ENCODE results near the gene XPO4.
"Not testable (repeated sequence)": the region's sequence is repeated elsewhere in the genome, so short reads cannot be mapped to it uniquely, and the experiment has no call there.

The XPO4 gene

DNA sequence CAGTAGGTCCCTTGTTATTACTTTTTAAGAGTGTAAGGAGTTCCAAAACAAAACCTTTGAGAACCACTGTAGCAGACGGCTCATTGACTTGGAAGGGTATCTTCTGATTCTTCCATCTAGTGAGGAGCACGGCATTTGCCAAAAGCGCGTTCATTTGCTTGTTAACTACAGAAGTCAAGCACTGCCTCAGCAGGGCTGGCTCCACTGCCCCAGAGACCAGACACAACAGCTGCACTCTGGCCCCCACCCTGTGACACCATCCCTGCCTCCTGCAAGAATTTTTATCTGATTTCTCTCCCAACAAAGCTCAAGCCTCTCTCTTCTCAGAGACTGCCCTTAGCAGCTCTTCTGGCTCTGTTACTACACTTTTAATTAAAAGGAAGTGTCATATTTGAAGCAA, 20.7 kb upstream of the XPO4 start:
- no peak overlapping the region for H3K27ac ChIP-seq (ENCODE audit: low read length)
- H3K4me3 ChIP-seq (ENCODE audit: low read depth in 1 of 2, low read length in 2 of 2) = no peak overlapping the region
- H3K9me3 ChIP-seq (ENCODE audit: control insufficient read depth in 1 of 2, low read length in 2 of 2) = no peaks in the 10 kb centered on the region
- no peaks in the 10 kb centered on the region for H3K36me3 ChIP-seq (ENCODE audit: control insufficient read depth in 1 of 2, insufficient read depth in 2 of 2, low read length in 2 of 2)
- no peaks in the 10 kb centered on the region for H3K4me1 ChIP-seq (ENCODE audit: control insufficient read depth in 1 of 2, insufficient read depth in 2 of 2, low read length in 2 of 2)
- H3K27me3 ChIP-seq (ENCODE audit: low read depth, low read length) = no peaks in the 10 kb centered on the region

DNA sequence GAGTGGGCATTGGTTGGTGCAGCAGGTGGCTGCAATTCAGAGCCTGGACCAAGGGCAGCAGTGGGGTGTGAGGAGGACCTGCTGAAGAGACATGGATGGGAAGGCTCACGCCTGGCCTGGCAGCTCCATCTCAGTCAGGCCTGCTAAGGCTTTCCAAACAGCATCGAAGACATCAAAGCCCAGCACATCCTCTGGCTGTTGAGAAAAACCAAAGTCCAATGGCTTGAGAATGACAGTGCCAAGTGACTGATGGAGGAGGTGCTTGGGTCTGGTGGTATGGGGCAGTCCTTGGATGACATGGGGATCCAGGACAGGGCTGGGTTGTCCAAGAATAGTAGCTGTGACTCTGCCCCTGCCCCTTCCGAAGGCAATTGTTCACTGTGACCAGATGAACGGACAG, 19.0 kb upstream of the XPO4 start:
- no peak overlapping the region for H3K27ac ChIP-seq (ENCODE audit: low read length)
- H3K4me1 ChIP-seq (ENCODE audit: control insufficient read depth in 1 of 2, insufficient read depth in 2 of 2, low read length in 2 of 2) = no peaks in the 10 kb centered on the region
- H3K36me3 ChIP-seq (ENCODE audit: control insufficient read depth in 1 of 2, insufficient read depth in 2 of 2, low read length in 2 of 2) = no peaks in the 10 kb centered on the region
- no peak overlapping the region for H3K4me3 ChIP-seq (ENCODE audit: low read depth in 1 of 2, low read length in 2 of 2)
- no peaks in the 10 kb centered on the region for H3K27me3 ChIP-seq (ENCODE audit: low read depth, low read length)
- H3K9me3 ChIP-seq (ENCODE audit: control insufficient read depth in 1 of 2, low read length in 2 of 2) = no peaks in the 10 kb centered on the region

DNA sequence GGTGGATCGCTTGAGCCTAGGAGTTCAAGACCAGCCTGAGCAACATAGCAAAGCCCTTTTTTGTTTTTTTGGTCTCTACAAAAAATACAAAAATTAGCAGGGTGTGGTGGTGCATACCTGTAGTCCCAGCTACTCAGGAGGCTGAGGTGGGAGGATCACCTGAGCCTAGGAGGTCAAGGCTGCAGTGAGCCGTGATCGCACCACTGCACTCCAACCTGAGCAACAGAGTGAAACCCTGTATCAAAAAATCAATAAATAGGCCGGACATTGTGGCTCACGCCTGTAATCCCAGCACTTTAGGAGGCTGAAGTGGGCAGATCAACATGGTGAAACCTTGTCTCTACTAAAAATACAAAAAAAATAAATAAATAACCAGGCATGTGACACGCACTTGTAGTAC, 13.1 kb upstream of the XPO4 start:
- H3K27ac ChIP-seq (ENCODE audit: low read length); H3K36me3 ChIP-seq (ENCODE audit: control insufficient read depth in 1 of 2, insufficient read depth in 2 of 2, low read length in 2 of 2); H3K9me3 ChIP-seq (ENCODE audit: control insufficient read depth in 1 of 2, low read length in 2 of 2); H3K27me3 ChIP-seq (ENCODE audit: low read depth, low read length); H3K4me3 ChIP-seq (ENCODE audit: low read depth in 1 of 2, low read length in 2 of 2); H3K4me1 ChIP-seq (ENCODE audit: control insufficient read depth in 1 of 2, insufficient read depth in 2 of 2, low read length in 2 of 2): not testable (repeated sequence)

DNA sequence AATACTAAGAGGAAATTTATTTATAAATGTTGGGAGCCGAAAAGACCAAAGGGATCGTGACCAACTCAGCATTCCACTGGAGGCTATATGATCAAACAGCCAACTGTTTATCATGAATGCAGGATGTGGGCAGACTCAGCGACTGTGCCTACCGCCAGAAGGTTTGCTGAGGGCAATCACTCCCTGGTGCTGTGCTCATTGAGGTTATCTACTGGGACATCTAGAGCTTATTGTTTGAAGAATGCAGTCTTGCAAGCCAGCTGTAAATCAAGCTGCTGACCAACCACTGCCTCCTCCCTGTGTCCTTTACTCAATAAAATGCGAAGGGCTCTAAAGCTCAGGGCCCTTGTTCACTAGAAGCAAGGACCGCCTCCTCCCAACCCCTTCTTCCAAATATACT, 8.5 kb upstream of the XPO4 start:
- no peaks in the 10 kb centered on the region for H3K4me1 ChIP-seq (ENCODE audit: control insufficient read depth in 1 of 2, insufficient read depth in 2 of 2, low read length in 2 of 2)
- H3K27ac ChIP-seq (ENCODE audit: low read length) = no peak overlapping the region
- no peaks in the 10 kb centered on the region for H3K27me3 ChIP-seq (ENCODE audit: low read depth, low read length)
- H3K4me3 ChIP-seq (ENCODE audit: low read depth in 1 of 2, low read length in 2 of 2) = no peak overlapping the region
- H3K36me3 ChIP-seq (ENCODE audit: control insufficient read depth in 1 of 2, insufficient read depth in 2 of 2, low read length in 2 of 2) = no peaks in the 10 kb centered on the region
- no peaks in the 10 kb centered on the region for H3K9me3 ChIP-seq (ENCODE audit: control insufficient read depth in 1 of 2, low read length in 2 of 2)

DNA sequence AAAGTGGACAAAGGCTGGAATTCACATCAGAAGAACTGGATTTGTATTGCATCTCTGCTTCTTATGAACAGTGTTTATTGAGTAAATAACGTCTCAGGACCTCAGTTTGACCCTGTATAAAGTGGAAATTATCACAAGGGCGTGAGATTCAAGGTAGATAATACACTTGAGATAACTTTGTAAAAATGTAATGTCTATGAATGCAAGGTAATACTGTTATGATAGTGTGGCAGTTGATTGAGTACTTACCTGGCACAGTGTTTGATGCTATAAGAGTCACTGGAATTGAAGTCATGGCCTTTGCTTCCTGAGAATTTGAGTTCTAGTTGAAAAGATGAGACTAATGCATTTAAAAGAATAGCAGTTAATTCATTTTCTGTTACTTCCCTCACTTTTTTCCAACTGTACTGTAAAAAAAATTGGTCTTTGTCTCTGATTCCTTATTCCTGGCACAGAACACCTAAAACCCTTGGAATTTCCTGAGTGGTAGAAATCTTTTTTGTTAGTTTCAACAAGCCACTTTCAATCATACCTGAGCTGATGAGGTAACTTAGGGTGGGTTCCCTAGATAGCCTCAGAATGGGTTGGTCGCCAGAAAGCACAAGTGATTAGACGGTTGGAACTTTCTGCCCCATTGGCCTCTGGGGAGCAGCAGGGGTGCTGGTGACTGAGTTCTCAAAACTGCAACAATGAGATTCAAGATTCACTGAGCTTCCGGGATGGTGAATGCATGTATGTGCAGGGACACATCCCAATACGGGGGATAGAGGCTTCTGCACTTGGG, 6.4 kb upstream of the XPO4 start:
- H3K4me3 ChIP-seq (ENCODE audit: low read depth in 1 of 2, low read length in 2 of 2) = no peak overlapping the region
- no peaks in the 10 kb centered on the region for H3K27me3 ChIP-seq (ENCODE audit: low read depth, low read length)
- no peaks in the 10 kb centered on the region for H3K9me3 ChIP-seq (ENCODE audit: control insufficient read depth in 1 of 2, low read length in 2 of 2)
- no peaks in the 10 kb centered on the region for H3K4me1 ChIP-seq (ENCODE audit: control insufficient read depth in 1 of 2, insufficient read depth in 2 of 2, low read length in 2 of 2)
- H3K36me3 ChIP-seq (ENCODE audit: control insufficient read depth in 1 of 2, insufficient read depth in 2 of 2, low read length in 2 of 2) = no peaks in the 10 kb centered on the region
- no peak overlapping the region for H3K27ac ChIP-seq (ENCODE audit: low read length)

DNA sequence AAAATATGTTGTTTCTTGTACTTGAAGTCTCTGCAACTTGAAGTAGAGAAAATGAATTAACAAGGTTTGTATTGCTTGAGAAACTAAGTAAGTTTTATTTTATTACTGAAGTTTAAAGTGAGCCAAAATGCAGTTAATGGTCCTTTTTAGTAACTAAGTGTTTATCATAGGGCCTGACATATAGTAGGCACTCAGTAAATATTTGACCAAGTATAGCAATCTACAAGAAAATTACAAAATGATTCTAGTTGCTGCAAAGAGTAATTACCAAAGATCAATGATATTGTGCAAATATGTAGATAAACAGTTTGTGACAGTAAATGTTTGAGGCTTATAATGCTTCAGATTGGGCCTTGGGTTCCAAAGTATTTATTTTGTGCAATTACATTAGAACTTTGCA, 2.4 kb upstream of the XPO4 start:
- H3K4me3 ChIP-seq (ENCODE audit: low read depth in 1 of 2, low read length in 2 of 2) = no peak overlapping the region
- H3K27me3 ChIP-seq (ENCODE audit: low read depth, low read length) = no peaks in the 10 kb centered on the region
- H3K9me3 ChIP-seq (ENCODE audit: control insufficient read depth in 1 of 2, low read length in 2 of 2) = no peaks in the 10 kb centered on the region
- no peak overlapping the region for H3K27ac ChIP-seq (ENCODE audit: low read length)
- H3K4me1 ChIP-seq (ENCODE audit: control insufficient read depth in 1 of 2, insufficient read depth in 2 of 2, low read length in 2 of 2) = peaks cover 11 to 16% of the 10 kb centered on the region in 2 donors
- peaks cover 0 to under 1% of the 10 kb centered on the region in 2 donors for H3K36me3 ChIP-seq (ENCODE audit: control insufficient read depth in 1 of 2, insufficient read depth in 2 of 2, low read length in 2 of 2)

DNA sequence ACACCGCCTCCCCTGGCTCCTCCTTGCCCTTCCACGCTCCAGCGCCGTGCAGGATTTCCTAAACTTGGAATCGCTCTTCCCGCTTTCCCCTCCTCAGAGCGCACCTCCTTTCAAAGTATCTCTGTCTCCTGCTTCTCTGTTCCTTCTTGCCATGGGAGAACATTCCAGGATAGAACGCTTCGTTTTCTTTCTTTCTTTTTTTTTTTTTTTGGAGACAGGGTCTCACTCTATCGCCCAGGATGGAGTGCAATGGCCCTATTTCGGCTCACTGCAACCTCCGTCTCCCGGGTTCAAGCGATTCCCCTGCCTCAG, 574 bp upstream of the XPO4 start:
- Histone ChIP-seq H3K9me3 (ENCODE audit: control insufficient read depth in 1 of 2, low read length in 2 of 2) (no peaks in the 10 kb centered on the region), H3K27me3 (ENCODE audit: low read depth, low read length) (no peaks in the 10 kb centered on the region), H3K27ac (ENCODE audit: low read length) (peak overlapping the region; percentile 33), H3K4me1 (ENCODE audit: control insufficient read depth in 1 of 2, insufficient read depth in 2 of 2, low read length in 2 of 2) (peaks cover 11 to 16% of the 10 kb centered on the region in 2 donors), H3K4me3 (ENCODE audit: low read depth in 1 of 2, low read length in 2 of 2) (peak overlapping the region; percentile 74 to 100), H3K36me3 (ENCODE audit: control insufficient read depth in 1 of 2, insufficient read depth in 2 of 2, low read length in 2 of 2) (peaks cover 0 to 3% of the 10 kb centered on the region in 2 donors)

DNA sequence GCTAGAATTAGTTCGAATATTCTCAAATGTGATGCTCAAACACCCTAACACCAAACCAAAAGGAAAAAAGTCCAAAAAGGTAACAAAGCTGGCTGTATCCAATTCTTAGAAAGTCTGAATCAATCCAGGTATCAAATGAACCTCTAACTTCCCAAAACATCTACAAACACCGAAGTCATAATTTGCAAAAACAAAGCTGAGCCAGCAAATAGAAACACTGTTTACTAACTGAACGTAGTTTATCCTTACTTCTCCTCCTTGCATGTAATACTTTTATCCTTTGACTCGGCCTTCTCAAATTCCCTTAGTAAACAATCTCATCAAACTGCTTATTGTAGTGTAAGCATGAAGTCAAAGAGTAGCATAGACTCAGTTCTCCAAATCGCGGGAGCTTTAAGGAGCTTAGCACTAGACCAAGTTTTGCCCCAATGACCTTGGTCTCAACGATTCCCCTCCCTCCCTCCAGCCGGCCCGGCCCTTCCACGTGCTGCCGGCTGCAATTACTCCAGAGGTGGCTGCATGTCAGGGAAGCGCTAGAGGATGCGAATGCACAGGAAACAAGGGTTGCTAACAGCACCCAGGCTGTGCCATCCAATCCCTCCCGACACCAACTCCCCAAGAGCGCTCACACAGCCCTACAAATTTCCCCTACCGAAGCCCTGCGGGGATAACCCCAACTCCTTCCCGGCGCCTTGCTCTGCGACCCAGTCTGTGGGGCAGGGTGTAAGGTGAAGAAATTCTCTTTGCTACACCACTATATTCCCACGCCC, 693 bp downstream of the XPO4 start:
- H3K9me3 ChIP-seq (ENCODE audit: control insufficient read depth in 1 of 2, low read length in 2 of 2) = no peaks in the 10 kb centered on the region
- peak overlapping the region; percentile 92 for H3K27ac ChIP-seq (ENCODE audit: low read length)
- H3K27me3 ChIP-seq (ENCODE audit: low read depth, low read length) = no peaks in the 10 kb centered on the region
- peaks cover 0 to 3% of the 10 kb centered on the region in 2 donors for H3K36me3 ChIP-seq (ENCODE audit: control insufficient read depth in 1 of 2, insufficient read depth in 2 of 2, low read length in 2 of 2)
- H3K4me1 ChIP-seq (ENCODE audit: control insufficient read depth in 1 of 2, insufficient read depth in 2 of 2, low read length in 2 of 2) = peaks cover 11 to 16% of the 10 kb centered on the region in 2 donors
- peak overlapping the region; percentile 95 to 100 for H3K4me3 ChIP-seq (ENCODE audit: low read depth in 1 of 2, low read length in 2 of 2)

DNA sequence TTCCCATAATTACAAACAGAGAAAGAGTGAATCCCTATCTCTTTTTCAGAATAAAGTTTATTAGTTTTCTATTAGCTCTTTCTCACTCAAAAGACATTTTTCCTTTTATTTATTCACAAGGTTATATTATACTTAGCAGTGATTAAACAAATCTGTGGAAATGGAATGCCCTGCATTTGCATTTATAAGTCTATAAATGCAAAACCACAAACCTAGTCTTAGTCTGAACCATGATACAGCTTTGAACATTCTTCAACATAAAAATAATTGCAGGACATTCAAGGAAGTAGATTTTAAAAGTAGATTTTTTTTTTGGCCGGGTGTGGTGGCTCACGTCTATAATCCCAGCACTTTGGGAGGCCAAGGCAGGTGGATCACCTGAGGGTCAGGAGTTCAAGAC, 8.3 kb downstream of the XPO4 start:
- no peak overlapping the region for H3K4me3 ChIP-seq (ENCODE audit: low read depth in 1 of 2, low read length in 2 of 2)
- H3K4me1 ChIP-seq (ENCODE audit: control insufficient read depth in 1 of 2, insufficient read depth in 2 of 2, low read length in 2 of 2) = no peaks in the 10 kb centered on the region
- H3K27me3 ChIP-seq (ENCODE audit: low read depth, low read length) = no peaks in the 10 kb centered on the region
- H3K27ac ChIP-seq (ENCODE audit: low read length) = no peak overlapping the region
- no peaks in the 10 kb centered on the region for H3K9me3 ChIP-seq (ENCODE audit: control insufficient read depth in 1 of 2, low read length in 2 of 2)
- H3K36me3 ChIP-seq (ENCODE audit: control insufficient read depth in 1 of 2, insufficient read depth in 2 of 2, low read length in 2 of 2) = peaks cover 0 to 3% of the 10 kb centered on the region in 2 donors

DNA sequence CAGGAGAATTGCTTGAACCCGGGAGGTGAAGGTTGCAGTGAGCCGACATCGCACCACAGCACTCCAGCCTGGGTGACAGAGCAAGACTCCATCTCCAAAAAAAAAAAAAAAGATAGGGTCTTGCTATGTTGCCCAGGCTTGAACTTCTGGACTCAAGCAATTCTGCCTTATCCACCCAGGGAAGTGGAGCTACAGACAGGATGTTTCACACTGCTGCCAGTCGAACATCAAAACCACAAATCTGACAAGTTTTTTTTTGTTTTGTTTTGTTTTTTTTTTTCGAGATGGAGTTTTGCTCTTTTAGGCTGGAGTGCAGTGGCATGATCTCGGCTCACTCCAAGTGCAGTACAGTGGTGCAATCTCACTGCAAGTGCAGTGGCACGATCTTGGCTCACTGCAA, 10.8 kb downstream of the XPO4 start:
- H3K27ac ChIP-seq (ENCODE audit: low read length) = no peak overlapping the region
- no peak overlapping the region for H3K4me3 ChIP-seq (ENCODE audit: low read depth in 1 of 2, low read length in 2 of 2)
- H3K9me3 ChIP-seq (ENCODE audit: control insufficient read depth in 1 of 2, low read length in 2 of 2) = no peaks in the 10 kb centered on the region
- no peaks in the 10 kb centered on the region for H3K4me1 ChIP-seq (ENCODE audit: control insufficient read depth in 1 of 2, insufficient read depth in 2 of 2, low read length in 2 of 2)
- no peaks in the 10 kb centered on the region for H3K27me3 ChIP-seq (ENCODE audit: low read depth, low read length)
- peaks cover 0 to 3% of the 10 kb centered on the region in 2 donors for H3K36me3 ChIP-seq (ENCODE audit: control insufficient read depth in 1 of 2, insufficient read depth in 2 of 2, low read length in 2 of 2)

DNA sequence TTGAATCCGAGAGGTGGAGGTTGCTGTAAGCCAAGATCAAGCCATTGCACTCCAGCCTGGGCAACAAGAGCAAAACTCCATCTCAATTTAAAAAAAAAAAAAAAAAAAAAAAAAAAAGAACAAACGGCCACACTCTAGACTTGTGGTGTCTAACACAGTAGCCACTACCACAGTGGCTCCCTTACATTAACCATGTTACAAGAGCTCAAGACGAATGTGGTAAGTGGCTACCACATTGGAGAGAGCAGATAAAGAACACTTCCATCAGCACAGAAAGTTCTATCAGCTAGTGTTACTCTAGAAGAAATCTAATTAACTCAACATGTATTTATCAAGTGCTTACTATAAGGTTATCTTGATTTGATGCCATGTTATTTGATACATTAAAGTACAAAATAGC, 11.5 kb downstream of the XPO4 start:
- H3K4me3 ChIP-seq (ENCODE audit: low read depth in 1 of 2, low read length in 2 of 2) = no peak overlapping the region
- peaks cover 0 to 3% of the 10 kb centered on the region in 2 donors for H3K36me3 ChIP-seq (ENCODE audit: control insufficient read depth in 1 of 2, insufficient read depth in 2 of 2, low read length in 2 of 2)
- H3K27ac ChIP-seq (ENCODE audit: low read length) = no peak overlapping the region
- no peaks in the 10 kb centered on the region for H3K9me3 ChIP-seq (ENCODE audit: control insufficient read depth in 1 of 2, low read length in 2 of 2)
- no peaks in the 10 kb centered on the region for H3K4me1 ChIP-seq (ENCODE audit: control insufficient read depth in 1 of 2, insufficient read depth in 2 of 2, low read length in 2 of 2)
- no peaks in the 10 kb centered on the region for H3K27me3 ChIP-seq (ENCODE audit: low read depth, low read length)

DNA sequence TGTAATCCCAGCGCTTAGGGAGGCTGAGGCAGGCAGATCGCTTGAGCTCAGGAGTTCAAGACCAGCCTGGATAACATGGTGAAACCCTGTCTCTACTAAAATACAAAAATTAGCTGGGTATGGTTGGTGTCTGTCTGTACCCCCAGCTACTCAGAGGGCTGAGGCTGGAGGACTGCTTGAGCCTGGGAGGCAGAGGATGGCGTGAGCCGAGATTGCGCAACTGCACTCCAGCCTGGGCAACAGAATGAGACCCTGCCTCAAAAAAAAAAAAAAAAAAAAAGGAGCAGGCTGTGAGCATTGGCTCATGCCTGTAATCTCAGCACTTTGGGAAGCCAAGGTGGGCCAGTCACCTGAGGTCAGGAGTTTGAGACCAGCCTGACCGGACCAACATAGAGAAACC, 12.0 kb downstream of the XPO4 start:
- H3K4me1 ChIP-seq (ENCODE audit: control insufficient read depth in 1 of 2, insufficient read depth in 2 of 2, low read length in 2 of 2) = not testable (repeated sequence)

More for the DNA sequence above, 12.0 kb downstream of the XPO4 start:
- H3K4me3 ChIP-seq (ENCODE audit: low read depth in 1 of 2, low read length in 2 of 2); H3K27me3 ChIP-seq (ENCODE audit: low read depth, low read length); H3K27ac ChIP-seq (ENCODE audit: low read length); H3K9me3 ChIP-seq (ENCODE audit: control insufficient read depth in 1 of 2, low read length in 2 of 2); H3K36me3 ChIP-seq (ENCODE audit: control insufficient read depth in 1 of 2, insufficient read depth in 2 of 2, low read length in 2 of 2): not testable (repeated sequence)
